NCI-H1417 (cell line): ENCODE results near the gene AGBL4.

Experiments
- DNase-seq, 3 experiments: peaks; one replicate each; lab custom pipeline; 2025; lab: John Stamatoyannopoulos, UW

The AGBL4 gene

DNA sequence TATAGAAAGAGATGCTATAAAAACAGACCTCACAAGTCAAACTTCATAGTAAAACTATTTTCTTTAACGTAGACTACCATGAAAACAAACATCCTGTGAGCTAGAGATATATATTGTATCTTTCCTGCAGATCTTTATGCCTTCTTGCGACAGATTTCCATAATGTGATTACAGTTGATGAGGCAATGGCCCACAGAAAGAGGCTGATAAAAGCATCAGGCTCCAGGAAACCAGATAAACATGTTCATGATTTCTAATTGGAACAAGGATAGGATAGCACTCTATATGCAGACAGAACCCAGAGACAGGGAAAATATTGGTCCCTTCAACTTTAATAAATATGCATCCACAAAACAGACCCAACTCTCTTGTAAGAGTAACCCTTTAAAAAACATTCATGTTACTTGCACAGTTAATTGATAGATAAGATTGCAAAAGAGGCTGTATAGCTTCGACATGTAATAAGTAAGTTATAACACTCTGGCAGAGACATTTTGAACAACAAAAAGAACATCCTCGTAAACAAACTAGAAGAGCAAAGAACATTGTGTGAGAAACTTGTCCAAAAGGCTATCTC lies 329.4 kb downstream of the AGBL4 start:
- DNase-seq: no peak

DNA sequence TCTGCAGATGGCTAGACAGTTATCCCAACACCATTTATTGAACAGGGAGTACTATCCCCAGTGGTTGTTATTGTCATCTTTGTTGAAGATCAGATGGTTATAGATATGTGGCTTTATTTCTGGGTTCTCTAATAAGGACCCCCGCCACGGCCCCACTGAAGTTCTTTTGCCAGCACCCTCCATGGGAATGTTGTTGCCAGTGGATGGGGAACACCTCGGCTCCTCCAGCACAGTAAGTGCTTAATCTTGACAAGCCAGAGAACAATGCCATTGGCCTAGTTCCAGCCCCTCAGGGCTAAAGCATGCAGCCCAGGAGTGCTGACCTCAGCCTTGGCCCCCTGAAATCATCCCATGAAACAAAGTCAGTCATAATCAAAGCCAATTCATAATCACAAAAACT lies 337.6 kb downstream of the AGBL4 start:
- peak in 2 of 3 experiments; percentile 11 to 49 for DNase-seq

DNA sequence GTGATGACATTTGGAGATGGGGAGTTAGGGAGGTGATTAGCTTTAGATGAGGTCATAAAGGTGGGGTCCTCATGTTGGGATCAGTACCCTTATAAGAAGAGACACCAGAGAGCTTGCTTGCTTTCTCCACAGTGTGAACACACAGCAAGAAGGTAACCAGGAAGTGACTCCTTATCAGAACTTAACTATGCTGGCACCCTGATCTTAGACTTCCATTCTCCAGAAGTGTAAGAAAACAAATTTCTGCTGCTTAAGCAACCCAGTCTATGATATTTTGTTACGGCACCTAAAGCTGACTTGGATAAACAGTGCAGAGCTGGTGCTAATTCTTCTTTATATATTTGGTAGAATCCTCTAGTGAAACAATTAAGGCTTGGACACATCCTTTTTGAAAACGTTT lies 346.0 kb downstream of the AGBL4 start:
- no peak for DNase-seq

GRCh38 chr1:49651136-49651535 lies 372.6 kb downstream of the AGBL4 start:
- DNase-seq: no peak

DNA sequence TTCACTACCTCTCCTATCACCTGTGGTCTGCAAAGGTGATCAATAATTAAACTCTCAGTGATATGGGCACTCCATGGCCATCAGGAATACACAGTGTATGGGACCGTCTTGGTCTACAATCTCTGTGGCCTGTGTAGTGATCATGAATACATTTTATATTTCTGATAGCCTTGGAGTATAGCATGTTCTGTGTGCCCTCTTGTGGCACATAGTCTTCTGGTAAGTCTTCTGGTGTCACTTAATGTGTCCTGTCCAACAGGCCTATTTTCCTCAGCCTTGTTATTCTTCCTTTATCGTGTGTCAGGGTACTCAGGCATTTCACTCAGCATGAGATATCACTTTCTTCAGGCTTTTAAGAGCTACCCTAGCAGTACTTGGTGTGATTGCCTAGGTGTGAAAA lies 393.6 kb downstream of the AGBL4 start:
- DNase-seq: peak in 1 of 3 experiments; percentile 24

DNA sequence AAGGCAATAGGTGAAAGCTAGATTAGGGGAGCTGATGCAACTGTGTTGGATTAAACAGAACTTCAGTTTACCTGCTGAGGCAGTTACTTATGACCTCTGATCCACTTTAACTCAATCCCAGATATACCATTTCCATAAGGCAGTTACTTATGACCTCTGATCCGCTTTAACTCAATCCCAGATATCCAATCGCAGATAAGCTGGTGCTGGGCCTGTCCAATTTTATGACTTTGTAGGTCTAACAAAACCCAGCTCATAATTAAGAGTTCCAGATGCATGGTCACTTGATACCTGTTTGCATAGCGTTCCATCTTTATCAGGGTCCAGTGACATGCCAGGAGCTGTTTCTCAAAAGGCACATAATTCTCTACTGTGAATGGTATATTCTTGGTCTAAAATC lies 396.0 kb downstream of the AGBL4 start:
- no peak for DNase-seq

DNA sequence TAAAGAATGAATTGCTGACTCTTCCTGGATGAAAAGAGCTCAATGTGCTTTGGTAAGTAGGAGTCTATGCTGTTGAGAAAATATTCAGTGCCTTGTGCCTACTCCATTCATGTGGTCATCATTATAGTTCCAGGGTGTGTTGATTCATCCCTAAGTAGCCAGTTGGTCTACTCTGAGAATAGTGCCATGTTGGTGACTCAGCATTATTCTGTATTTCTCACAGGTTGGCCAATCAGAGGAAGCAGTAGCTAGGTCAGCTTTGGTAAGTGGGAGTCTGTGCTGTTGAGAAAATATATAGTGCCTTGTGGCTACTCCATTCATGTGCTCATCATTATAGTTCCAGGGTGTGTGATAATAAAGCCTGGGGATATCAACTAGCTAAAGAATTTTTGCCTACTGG lies 397.3 kb downstream of the AGBL4 start:
- no peak for DNase-seq

DNA sequence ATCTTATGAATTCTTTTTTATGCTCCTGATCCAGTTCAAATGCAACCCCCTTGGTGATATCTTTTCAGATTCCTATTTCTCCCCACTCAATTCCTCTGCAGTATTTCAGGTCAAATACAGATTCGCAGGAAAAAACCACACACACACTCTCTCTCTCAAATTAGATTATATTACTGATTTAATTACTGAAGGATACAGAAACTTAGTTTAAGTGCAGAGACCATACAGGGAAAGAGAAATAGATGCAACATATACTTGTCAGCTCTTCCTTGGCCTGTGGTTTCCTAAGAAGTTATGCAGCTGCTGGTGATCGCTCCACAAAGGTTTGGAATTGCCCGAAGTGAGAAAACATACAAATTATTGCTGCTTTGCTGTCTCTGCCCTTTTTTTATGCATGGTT lies 400.9 kb downstream of the AGBL4 start:
- DNase-seq: no peak

- no peak for DNase-seq
Observed at GRCh38 chr1:49606082-49606481, 417.7 kb downstream of the AGBL4 start.

DNA sequence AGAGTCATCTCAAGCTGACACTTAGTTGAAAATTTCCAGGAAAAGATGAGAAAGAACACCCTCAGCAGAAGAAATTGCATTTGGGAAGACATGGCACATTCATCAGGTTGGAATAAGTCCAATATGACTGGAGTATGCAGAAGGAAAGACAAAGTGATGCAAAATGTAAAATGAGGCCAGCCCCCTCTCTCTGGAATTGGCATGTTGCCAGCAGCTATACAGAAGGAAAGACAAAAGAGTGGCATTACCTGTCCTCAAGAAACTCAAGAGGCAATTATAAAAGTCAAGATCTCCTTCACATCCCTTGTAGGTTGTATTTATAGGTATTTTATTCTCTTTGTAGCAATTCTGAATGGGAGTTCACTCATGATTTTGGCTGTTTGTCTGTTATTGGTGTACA lies 426.3 kb downstream of the AGBL4 start:
- peak in 2 of 3 experiments; percentile 24 to 38 for DNase-seq

GRCh38 chr1:49576327-49576901 lies 447.3 kb downstream of the AGBL4 start:
- no peak for DNase-seq

DNA sequence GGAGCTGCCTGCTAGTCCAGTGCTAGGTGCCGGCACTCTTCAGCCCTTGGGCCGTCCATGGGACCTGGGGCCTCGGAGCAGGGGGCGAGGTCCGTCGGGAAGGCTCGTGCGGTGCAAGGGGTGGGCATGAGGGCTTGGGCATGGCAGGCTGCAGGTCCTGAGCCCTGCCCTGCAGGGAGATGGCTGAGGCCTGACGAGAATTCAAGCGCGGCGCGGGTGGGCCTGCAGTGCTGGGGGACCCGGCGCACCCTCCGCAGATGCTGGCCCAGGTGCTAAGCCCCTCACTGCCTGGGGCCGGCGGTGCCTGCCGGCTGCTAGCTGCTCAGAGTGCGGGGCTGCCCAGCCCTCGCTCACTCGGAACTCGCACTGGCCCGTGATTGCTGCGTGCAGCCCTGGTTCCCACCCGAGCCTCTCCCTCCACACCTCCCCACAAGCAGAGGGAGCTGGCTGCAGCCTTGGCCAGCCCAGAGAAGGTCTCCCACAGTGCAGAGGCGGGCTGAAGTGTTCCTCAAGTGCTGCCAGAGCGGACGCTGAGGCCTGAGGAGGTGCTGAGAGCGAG lies 467.0 kb downstream of the AGBL4 start:
- DNase-seq: no peak

- DNase-seq: no peak
Observed at GRCh38 chr1:49552101-49552500, 471.7 kb downstream of the AGBL4 start.

DNA sequence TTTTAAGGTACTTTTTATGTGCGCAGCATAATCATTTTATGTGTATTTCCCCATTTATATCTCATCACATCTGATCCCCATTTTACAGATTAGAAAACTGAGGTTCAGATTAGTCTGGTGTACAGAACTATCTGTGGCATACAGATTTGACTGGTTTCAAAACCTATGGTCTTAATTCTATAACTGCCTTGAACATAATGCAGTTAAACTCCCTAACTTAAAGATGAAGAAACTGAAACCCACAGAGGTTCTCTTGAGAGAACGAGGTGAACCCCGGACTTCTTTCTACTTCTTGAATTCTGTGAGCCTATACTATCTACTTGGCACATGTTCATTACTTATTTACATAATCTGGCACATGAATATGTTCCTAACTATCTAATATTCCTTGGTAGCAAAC lies 479.1 kb downstream of the AGBL4 start:
- no peak for DNase-seq

- DNase-seq: no peak
Observed at GRCh38 chr1:49541096-49541752, 482.5 kb downstream of the AGBL4 start.

GRCh38 chr1:49527606-49528305 lies 496.0 kb downstream of the AGBL4 start:
- DNase-seq: no peak

- no peak for DNase-seq
Observed at GRCh38 chr1:49526672-49527071, 497.1 kb downstream of the AGBL4 start.

GRCh38 chr1:49523764-49524163 lies 500.0 kb downstream of the AGBL4 start:
- no peak for DNase-seq

GRCh38 chr1:49466961-49467360 lies 556.8 kb downstream of the AGBL4 start:
- DNase-seq: no peak

DNA sequence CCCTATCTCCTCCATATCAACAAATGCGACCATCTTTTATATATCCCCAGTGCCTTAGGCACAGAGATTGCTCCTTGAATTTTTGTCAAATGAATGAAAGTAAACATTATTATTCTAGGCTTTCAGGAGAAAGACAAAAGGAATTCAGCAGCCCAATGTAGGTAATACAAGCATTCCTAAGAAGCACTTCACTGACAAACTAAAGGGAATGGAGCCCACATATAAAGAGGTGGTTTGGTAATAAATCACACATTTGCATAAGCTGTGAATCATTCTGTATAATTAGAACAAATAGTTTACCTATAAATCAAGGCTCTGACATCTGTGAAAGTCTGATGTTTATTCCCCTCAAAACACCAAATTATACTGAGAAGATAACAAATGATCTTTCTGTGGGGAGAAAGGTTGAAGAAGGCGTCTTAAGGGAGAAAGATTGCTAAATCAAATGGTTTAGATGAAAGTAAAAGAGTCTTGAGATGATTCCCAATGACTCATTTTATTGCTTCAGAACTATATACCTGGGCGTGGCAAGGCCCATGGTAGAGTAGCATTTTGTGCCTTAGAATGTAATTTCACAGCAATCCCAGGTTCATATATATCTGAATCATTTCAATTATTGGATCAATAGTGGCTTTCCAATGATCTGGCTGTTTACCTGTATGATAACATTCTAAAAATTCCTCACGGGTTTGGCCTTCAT lies 558.1 kb downstream of the AGBL4 start:
- DNase-seq: no peak

- DNase-seq: no peak
Observed at GRCh38 chr1:49448200-49448599, 575.6 kb downstream of the AGBL4 start.

GRCh38 chr1:49436865-49437264 lies 586.9 kb downstream of the AGBL4 start:
- DNase-seq: no peak
